HG03025 (cell line): ENCODE measurements around the gene HORMAD1.
"Not testable (repeated sequence)": the region's sequence is repeated elsewhere in the genome, so short reads cannot be mapped to it uniquely, and the experiment has no call there.

Source experiments
- ATAC-seq: cut with Tn5 transposase; IDR thresholded peaks from one replicate; pipeline ENCODE4 v1.9.1; 2021; ENCODE audit warnings: mild to moderate bottlenecking, moderate library complexity; ENCODE audit not compliant: unreplicated experiment, low FRiP score

The HORMAD1 gene

GRCh38 chr1:150703427-150703826, 17.3 kb downstream of the HORMAD1 start:
- ATAC-seq, result no peak

DNA sequence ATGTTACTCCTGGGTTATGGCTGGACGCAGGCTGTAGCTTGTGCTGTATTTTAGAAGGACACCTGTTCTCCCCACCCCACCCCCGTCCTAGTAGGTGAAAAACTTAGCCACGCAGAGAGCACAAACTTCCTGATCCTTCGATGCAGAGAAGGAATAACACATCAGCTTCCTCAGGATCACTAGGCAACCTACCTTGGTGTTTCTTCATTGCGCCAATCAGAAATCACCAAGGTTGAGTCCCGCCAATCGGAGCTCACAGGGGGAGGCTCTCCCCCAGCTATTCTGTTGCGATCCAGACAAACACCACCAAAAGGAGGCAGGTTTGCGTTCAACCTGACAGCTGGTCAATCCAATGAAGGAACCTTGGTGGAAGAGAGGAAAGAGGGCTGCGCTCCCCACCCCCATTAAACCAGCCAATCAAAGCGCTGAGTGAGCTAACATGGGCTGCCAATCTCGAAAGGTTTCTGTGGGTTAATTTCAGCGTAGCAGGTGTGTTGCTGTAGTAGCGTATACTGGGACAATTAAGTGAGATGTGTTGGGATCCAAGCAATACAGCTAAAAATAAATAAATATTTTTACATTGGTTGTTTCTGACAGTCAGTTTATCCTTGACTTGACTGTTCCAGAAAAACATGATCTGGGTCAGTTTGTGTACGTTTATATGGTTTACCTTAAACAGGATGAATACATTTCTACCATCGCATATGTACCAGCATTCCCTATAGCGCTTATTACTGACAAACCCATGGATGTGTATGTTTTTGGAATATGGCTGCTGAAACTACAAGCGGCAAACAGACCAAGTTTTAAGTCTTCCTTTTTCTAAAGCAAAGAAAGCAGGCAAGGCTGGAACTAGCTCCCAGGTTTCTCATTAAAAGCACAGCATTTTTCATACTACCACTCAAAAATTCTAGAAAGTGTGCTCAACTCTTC, 23.4 kb downstream of the HORMAD1 start, which contains the start of gene GOLPH3L:
Gene GOLPH3L (minus strand): TSS at position 160 of the 933 bp plus-strand sequence. CDS start 2,316 bp downstream, outside the sequence.
- ATAC-seq, result peak; percentile 95

GRCh38 chr1:150696590-150696989, 24.1 kb downstream of the HORMAD1 start:
- ATAC-seq, result no peak

DNA sequence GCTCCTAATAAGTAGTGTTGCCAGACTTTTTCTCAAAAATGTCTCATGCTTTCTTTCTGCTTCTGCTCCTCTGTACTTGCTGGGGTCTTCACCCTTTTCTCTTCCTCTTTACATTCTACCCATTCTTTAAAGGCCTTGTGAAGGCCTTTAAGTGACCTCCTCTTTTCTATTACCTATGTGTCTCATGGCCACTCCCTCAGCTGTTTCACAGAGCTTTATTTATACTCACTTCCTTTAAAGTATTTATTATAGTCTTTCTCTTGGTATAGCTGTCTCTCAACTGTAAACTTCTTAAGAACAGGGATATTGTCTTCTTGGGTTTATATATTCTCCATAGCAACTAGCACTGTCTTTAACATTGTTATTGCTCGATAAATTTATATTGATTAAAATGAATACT, 24.5 kb downstream of the HORMAD1 start:
- no peak for ATAC-seq

DNA sequence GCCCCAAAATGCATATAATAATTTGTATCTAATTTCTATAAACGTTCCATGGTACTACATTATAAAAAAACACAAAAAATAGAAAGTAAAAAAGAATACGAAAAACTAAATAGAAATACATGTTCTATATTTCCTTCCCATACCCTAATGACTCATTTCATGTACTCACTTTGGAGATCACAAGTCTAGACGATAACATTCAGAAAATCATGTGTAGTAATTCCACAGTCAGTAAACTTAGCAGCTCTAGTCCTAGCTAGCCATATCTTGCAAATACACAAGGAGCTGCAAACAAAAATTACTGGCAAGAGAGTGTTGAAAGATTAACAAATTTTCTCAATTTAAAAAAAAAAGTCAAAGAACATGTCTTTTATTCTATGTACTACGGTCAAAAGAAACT, 25.1 kb downstream of the HORMAD1 start:
- ATAC-seq, result no peak

DNA sequence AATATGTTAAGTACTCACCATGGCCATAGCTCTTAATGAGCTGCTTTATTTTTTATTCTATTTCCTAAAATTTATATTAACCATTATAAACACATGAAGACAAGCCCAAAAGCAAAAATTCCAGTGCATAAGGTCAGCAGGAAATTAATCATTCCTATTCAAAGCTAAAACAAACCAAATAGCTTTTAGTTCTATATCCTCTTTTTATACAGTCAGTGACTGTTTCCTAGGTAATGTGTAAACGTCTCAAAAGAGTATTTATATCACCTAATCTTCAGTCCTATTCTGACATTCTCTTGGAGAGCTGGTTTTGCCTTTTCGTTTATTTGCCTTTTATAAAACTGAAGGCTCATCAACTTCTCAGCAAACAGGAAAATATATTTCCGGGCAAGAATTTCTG, 28.0 kb downstream of the HORMAD1 start:
- ATAC-seq, result no peak

DNA sequence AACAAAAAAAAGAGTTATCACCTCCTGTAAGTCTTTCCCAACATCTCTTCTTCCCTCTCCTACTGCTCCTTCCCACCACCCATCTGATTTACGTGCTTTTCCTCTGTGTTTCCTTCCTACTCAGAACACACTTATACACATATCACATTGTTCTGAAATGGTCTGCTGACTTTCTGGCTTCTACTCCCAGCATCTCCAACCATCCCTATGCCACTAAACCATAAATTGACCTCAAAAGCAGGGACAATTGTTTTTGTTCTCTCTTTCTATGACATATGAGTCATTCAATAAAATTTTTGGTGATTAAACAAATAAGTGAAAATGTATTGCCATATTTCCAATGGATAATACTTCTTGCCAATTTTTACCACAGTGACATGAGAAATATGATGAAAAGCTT, 31.9 kb downstream of the HORMAD1 start:
- no peak for ATAC-seq

- ATAC-seq, result no peak
Measured at GRCh38 chr1:150686275-150686674, 34.4 kb downstream of the HORMAD1 start.

GRCh38 chr1:150683914-150684313, 36.8 kb downstream of the HORMAD1 start:
- no peak for ATAC-seq

DNA sequence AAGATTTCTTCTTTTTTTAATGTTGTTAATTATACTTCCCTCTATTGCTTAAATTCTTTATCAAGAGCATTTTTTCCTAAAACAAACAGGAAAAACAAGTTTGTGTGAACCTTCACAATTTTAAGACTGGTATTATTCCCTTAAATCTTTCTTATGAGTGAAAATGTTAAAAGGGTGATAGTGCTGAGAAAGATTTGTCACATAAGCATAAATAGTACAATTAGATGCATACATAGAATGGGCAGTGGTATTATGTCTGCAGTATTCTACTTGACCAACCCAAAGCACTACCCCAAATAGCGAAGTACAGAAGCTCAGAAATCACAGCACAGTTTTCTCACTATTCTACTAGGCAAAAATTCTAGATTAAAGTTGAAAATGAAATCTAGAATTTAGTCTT, 41.7 kb downstream of the HORMAD1 start:
- ATAC-seq, result no peak

DNA sequence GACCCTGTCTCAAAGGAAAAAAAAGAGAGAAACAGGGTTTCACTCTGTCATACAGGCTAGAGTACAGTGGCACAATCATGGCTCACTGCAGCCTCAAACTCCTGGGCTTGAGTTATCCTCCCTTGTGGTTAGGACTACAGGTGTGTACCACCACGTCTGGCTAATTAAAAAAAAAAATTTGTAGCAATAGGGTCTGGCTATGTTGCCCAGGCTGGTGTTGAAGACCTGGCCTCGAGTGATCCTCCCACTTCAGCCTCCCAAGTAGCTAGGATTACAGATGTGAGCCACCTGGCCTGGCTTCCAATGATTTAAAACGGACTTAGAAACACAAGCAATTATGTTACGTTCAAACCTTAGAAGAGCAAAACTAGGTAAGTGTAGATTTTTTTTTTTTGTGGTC, 45.8 kb downstream of the HORMAD1 start:
- no peak for ATAC-seq

DNA sequence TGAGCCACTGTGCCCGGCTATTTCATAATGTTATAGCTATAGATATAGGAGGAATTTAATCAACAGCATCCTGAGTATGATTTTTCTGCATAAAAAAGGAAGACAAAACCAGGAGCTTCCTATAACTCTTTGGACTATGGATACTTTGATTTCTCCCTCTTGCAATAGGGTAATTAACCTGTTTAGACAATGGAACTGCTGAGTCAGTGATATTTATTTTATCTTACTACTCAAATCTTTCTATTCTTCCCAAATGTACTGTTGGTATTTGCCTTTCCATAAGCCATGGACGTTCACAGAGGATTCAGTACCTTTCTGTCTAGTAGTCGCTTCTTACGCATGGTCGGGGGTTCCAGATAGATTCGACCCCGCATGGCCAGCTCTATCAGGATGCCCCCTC, 57.4 kb downstream of the HORMAD1 start:
- no peak for ATAC-seq

DNA sequence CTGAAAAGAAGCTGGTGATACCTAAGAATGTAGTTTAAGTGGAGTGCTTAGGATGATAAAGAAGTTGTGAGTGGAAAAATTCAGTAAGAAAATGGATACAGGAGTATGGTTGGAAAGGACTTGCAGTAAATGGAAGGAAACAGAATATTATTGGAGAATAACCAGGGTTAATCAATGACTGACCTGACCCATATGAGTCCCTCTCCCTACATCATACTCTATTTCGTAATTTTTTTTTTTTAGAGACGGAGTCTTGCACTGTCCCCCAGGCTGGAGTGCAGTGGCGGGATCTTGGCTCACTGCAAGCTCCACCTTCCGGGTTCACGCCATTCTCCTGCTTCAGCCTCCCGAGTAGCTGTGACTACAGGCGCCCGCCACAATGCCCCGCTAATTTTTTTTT, 57.9 kb downstream of the HORMAD1 start:
- ATAC-seq, result no peak

DNA sequence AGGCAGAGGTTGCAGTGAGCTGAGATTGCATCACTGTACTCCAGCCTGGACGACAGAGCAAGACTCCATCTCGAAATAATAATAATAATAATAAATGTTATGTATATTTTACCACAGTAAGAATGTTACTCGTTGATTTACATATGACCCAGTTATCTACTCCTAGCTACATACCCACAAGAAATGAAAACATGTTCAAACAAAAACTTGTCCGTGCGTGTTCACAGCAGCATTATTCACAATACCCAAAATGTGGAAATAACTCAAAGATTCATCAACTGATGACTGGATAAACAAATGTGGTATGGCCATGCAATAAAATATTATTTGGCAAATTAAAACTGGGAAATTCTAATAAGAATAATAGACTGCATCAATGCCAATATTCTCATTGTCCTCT, 59.5 kb downstream of the HORMAD1 start:
- no peak for ATAC-seq

DNA sequence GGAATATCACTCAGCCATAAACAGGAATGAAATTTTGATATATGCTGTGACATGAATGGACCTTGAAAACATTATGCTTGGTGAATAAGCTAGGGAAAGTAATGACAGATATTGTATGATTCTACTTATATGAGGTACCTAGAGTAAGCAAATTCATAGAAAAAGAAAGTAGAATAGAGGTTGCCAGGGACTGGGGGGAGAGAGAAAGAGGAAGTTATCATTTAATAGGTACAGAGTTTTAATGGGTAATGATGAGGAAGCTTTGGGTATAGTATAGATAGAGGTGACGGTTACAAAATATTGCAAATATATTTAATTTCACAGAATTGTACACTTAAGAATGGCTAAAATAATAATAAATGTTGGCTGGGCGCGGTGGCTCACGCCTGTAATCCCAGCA, 60.1 kb downstream of the HORMAD1 start:
- no peak for ATAC-seq

- not testable (repeated sequence) for ATAC-seq
Measured at GRCh38 chr1:150657064-150657463, 63.6 kb downstream of the HORMAD1 start.

GRCh38 chr1:150654635-150655034, 66.1 kb downstream of the HORMAD1 start:
- ATAC-seq, result not testable (repeated sequence)

- no peak for ATAC-seq
Measured at GRCh38 chr1:150650193-150650592, 70.5 kb downstream of the HORMAD1 start.

DNA sequence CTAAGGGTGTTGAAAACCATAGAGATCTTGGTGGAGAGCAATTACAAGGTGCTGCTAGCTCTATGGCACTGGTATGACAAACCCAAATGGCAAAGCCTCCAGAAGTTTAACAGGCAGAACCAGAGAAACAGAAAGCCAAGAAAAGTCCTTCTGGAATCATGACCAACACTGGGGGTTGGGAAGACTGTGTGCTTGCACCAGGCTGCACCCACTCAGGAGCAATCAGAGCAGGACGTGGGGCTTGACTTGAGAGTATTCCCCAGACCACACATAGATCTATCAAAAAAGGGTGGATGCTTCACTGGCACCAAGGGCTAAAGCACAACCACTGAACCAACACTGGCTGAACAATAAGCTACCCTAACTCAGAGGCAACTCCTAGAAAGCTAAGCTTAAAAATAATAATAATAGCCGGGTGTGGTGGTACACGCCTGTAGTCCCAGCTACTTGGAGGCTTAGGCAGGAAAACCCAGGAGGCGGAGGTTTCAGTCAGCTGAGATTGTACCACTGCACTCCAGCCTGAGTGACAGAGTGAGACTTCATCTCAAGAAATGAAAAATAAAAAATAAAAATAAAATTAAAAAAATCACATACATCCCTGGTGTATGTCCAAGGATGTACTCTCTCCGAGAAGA, 71.1 kb downstream of the HORMAD1 start:
- ATAC-seq, result no peak
